H1 (cell line): ENCODE measurements around the gene FCAMR. TPM values are rescaled to one million over a fixed set of nuclear protein-coding genes. Genes with fewer than 3 reads are reported as not detected.

Source experiments
- CTCF ChIA-PET: fragments of 300-600 bp; sonication (Branson Sonifier 250); formaldehyde crosslinking; loops from one replicate; lab custom pipeline; 2021; ENCODE audit not compliant: partially characterized antibody; lab: Charles Lee
- POLR2A ChIA-PET: fragments of 300-600 bp; sonication (Branson Sonifier 250); formaldehyde crosslinking; loops from one replicate; lab custom pipeline; 2021; ENCODE audit warnings: inconsistent platforms; ENCODE audit not compliant: partially characterized antibody; lab: Charles Lee
- DNase-seq, 2 experiments: peaks; one replicate each; pipeline versions ENCODE4 v3.0.0 to v3.0.0-alpha.2; 2010 to 2022; ENCODE audit warnings: low spot score in 2 of 2, low read depth in 1 of 2, mixed read lengths in 1 of 2
- FAIRE-seq: peaks from 2 replicates; lab custom pipeline; 2011; peaks lifted over from hg19 to GRCh38; lab: Jason Lieb, UNC
- H2AFZ ChIP-seq: 2 replicates; pipeline ENCODE4 v1.8.1; 2012; ENCODE audit warnings: low read length, inconsistent platforms
- H2AK5ac ChIP-seq: 2 replicates; pipeline ENCODE4 v1.6.1; 2013; ENCODE audit warnings: low read depth, low read length
- H2BK120ac ChIP-seq: replicated peaks from 2 replicates; pipeline ENCODE3; 2013; ENCODE audit warnings: low read depth, low read length, inconsistent platforms
- H2BK12ac ChIP-seq: 2 replicates; pipeline ENCODE4 v1.6.1; 2013; ENCODE audit warnings: low read depth, low read length
- H2BK15ac ChIP-seq: 2 replicates; pipeline ENCODE4 v1.6.1; 2013; ENCODE audit warnings: low read length
- H2BK20ac ChIP-seq: 2 replicates; pipeline ENCODE4 v1.6.1; 2013; ENCODE audit warnings: low read length
- H2BK5ac ChIP-seq: 2 replicates; pipeline ENCODE4 v1.6.1; 2013; ENCODE audit warnings: low read depth, low read length
- H3K14ac ChIP-seq: 2 replicates; pipeline ENCODE4 v1.6.1; 2013; ENCODE audit warnings: inconsistent platforms; ENCODE audit not compliant: insufficient read length
- H3K18ac ChIP-seq: 2 replicates; pipeline ENCODE4 v1.6.1; 2013; ENCODE audit warnings: low read length; ENCODE audit errors: extremely low read depth
- H3K23ac ChIP-seq: 2 replicates; pipeline ENCODE4 v1.6.1; 2013; ENCODE audit warnings: inconsistent platforms; ENCODE audit not compliant: insufficient read length
- H3K23me2 ChIP-seq: 2 replicates; pipeline ENCODE4 v1.6.1; 2013; ENCODE audit warnings: low read depth, low read length
- H3K27ac ChIP-seq: 2 replicates; pipeline ENCODE4 v1.6.1; 2011; ENCODE audit warnings: low read depth, low read length, inconsistent platforms
- H3K27me3 ChIP-seq, 4 experiments: replicated peaks in 1 of 4; 1 replicate in 1 of 4; 2 replicates in 3 of 4; pipeline versions ENCODE4 v1.6.1 to v1.8.1; 2011 to 2013; ENCODE audit warnings: low read length in 3 of 4, mild to moderate bottlenecking in 3 of 4, inconsistent platforms in 2 of 4, mixed read lengths in 2 of 4, moderate library complexity in 1 of 4; ENCODE audit not compliant: control insufficient read depth in 3 of 4, insufficient read depth in 3 of 4; ENCODE audit errors: extremely low read depth in 1 of 4
- H3K36me3 ChIP-seq, 4 experiments: 2 replicates each; pipeline versions ENCODE4 v1.6.1 to v1.8.1; 2011 to 2013; ENCODE audit warnings: mild to moderate bottlenecking in 4 of 4, low read length in 3 of 4, moderate library complexity in 2 of 4, control low read depth in 1 of 4, inconsistent platforms in 1 of 4; ENCODE audit not compliant: insufficient read depth in 4 of 4, control insufficient read depth in 2 of 4
- H3K4ac ChIP-seq: replicated peaks from 2 replicates; pipeline ENCODE3; 2013; ENCODE audit warnings: low read length, low read depth, mixed read lengths, inconsistent platforms; ENCODE audit not compliant: insufficient read length
- H3K4me1 ChIP-seq, 4 experiments: replicated peaks in 1 of 4; 1 replicate in 1 of 4; 2 replicates in 3 of 4; pipeline versions ENCODE4 v1.6.1 to v1.8.1; 2011 to 2013; ENCODE audit warnings: low read length in 3 of 4, inconsistent platforms in 2 of 4, mixed read lengths in 1 of 4; ENCODE audit not compliant: insufficient read depth in 4 of 4, control insufficient read depth in 3 of 4
- H3K4me2 ChIP-seq, 2 experiments: 2 replicates each; pipeline versions ENCODE4 v1.6.1 to v1.8.1; 2011 to 2013; ENCODE audit warnings: low read depth in 2 of 2, low read length in 2 of 2, control low read depth in 1 of 2, inconsistent platforms in 1 of 2, mild to moderate bottlenecking in 1 of 2; ENCODE audit not compliant: insufficient read depth in 1 of 2
- H3K4me3 ChIP-seq, 4 experiments: fragments of 200-600, 300-600 bp in 1 of 4; sonication (generic), shearing (Covaris generic), sonication (Bioruptor Twin) in 1 of 4; 2 replicates each; pipeline versions ENCODE4 v1.5.1 to v1.8.1; 2011 to 2016; ENCODE audit warnings: low read length in 4 of 4, low read depth in 3 of 4, control low read depth in 2 of 4, inconsistent platforms in 2 of 4, mild to moderate bottlenecking in 2 of 4, mixed read lengths in 1 of 4, moderate library complexity in 1 of 4; ENCODE audit not compliant: insufficient read depth in 2 of 4; ENCODE audit errors: extremely low read depth in 1 of 4
- H3K56ac ChIP-seq: replicated peaks from 2 replicates; pipeline ENCODE3; 2013; ENCODE audit warnings: low read depth, mild to moderate bottlenecking, mixed read lengths, low read length, inconsistent platforms; ENCODE audit not compliant: insufficient read length
- H3K79me1 ChIP-seq: 2 replicates; pipeline ENCODE4 v1.6.1; 2013; ENCODE audit warnings: low read depth, low read length, control low read depth
- H3K79me2 ChIP-seq, 2 experiments: 2 replicates each; pipeline versions ENCODE4 v1.6.1 to v1.8.1; 2012 to 2013; ENCODE audit warnings: low read length in 2 of 2, mild to moderate bottlenecking in 2 of 2, inconsistent platforms in 1 of 2; ENCODE audit not compliant: insufficient read depth in 2 of 2, control insufficient read depth in 1 of 2
- H3K9ac ChIP-seq, 4 experiments: replicated peaks in 1 of 4; 1 replicate in 1 of 4; 2 replicates in 3 of 4; pipeline versions ENCODE4 v1.6.1 to v1.8.1; 2011 to 2013; ENCODE audit warnings: low read depth in 3 of 4, low read length in 3 of 4, control low read depth in 2 of 4, mild to moderate bottlenecking in 2 of 4, moderate library complexity in 2 of 4, inconsistent platforms in 1 of 4; ENCODE audit errors: extremely low read depth in 1 of 4
- H3K9me3 ChIP-seq, 2 experiments: 2 replicates each; pipeline versions ENCODE4 v1.6.1 to v1.8.1; 2012 to 2013; ENCODE audit warnings: mild to moderate bottlenecking in 2 of 2, moderate library complexity in 2 of 2, control low read depth in 1 of 2, inconsistent platforms in 1 of 2, low read depth in 1 of 2, low read length in 1 of 2, mixed read lengths in 1 of 2; ENCODE audit not compliant: insufficient read depth in 2 of 2
- H4K20me1 ChIP-seq, 2 experiments: replicated peaks in 1 of 2; 2 replicates each; pipeline versions ENCODE3 to v1.8.1; 2011 to 2013; ENCODE audit warnings: inconsistent platforms in 2 of 2, low read length in 2 of 2, mild to moderate bottlenecking in 1 of 2; ENCODE audit not compliant: insufficient read depth in 2 of 2, control insufficient read depth in 1 of 2
- H4K5ac ChIP-seq: 2 replicates; pipeline ENCODE4 v1.6.1; 2013; ENCODE audit warnings: low read length, low read depth, mixed read lengths, inconsistent platforms; ENCODE audit not compliant: insufficient read length
- H4K8ac ChIP-seq: 2 replicates; pipeline ENCODE4 v1.8.0; 2013; ENCODE audit warnings: mild to moderate bottlenecking, moderate library complexity, low read length, inconsistent platforms; ENCODE audit not compliant: insufficient read depth; ENCODE audit errors: extremely low read depth
- H4K91ac ChIP-seq: replicated peaks from 2 replicates; pipeline ENCODE3; 2013; ENCODE audit warnings: low read length, mixed read lengths, inconsistent platforms; ENCODE audit not compliant: insufficient read length
- BCL11A ChIP-seq, 2 experiments: IDR thresholded peaks; one replicate each; pipeline ENCODE4 v1.6.1; 2011; ENCODE audit warnings: low read depth in 2 of 2, low read length in 2 of 2, mild to moderate bottlenecking in 2 of 2
- CHD1 ChIP-seq: IDR thresholded peaks from 2 replicates; pipeline ENCODE4 v1.6.1; 2012; ENCODE audit warnings: low read depth, low read length, improper control_type of control experiment
- GTF2F1 ChIP-seq: IDR thresholded peaks from 2 replicates; pipeline ENCODE4 v1.6.1; 2012; ENCODE audit warnings: low read depth, low read length, improper control_type of control experiment, borderline replicate concordance
- HDAC6 ChIP-seq: IDR thresholded peaks from one replicate; pipeline ENCODE4 v1.7.1; 2012; ENCODE audit warnings: low read depth, mild to moderate bottlenecking, inconsistent platforms, low read length, moderate library complexity
- MAFK ChIP-seq: IDR thresholded peaks from 2 replicates; pipeline ENCODE4 v1.6.1; 2012; ENCODE audit warnings: low read depth, mild to moderate bottlenecking, improper control_type of control experiment, low read length
- NANOG ChIP-seq: IDR thresholded peaks from 2 replicates; pipeline ENCODE4 v1.6.1; 2011; ENCODE audit warnings: low read length, low read depth, mild to moderate bottlenecking, inconsistent platforms; ENCODE audit not compliant: insufficient read depth, poor library complexity, severe bottlenecking
- POU5F1 ChIP-seq: IDR thresholded peaks from 2 replicates; pipeline ENCODE4 v1.6.1; 2011; ENCODE audit warnings: low read depth, mild to moderate bottlenecking, low read length, moderate library complexity
- TEAD4 ChIP-seq: IDR thresholded peaks from 2 replicates; pipeline ENCODE4 v1.6.1; 2012; ENCODE audit warnings: low read depth, low read length, inconsistent platforms, mixed read lengths
- WGBS, 2 experiments: shearing (Covaris generic) in 1 of 2; methylation state at CpG; one replicate each; pipeline versions ENCODE4 v1.1.6 to v1.1.7; 2013 to 2015; ENCODE audit warnings: low lambda C conversion rate in 2 of 2, mixed read lengths in 2 of 2, inconsistent platforms in 1 of 2, low coverage in 1 of 2, missing lambda C conversion rate in 1 of 2; ENCODE audit not compliant: insufficient replicate concordance in 2 of 2, insufficient coverage in 1 of 2, insufficient read length in 1 of 2; ENCODE audit errors: extremely low coverage in 1 of 2, missing lambda C conversion rate in 1 of 2; 5-methylcytosine and 5-hydroxymethylcytosine counted together
- polyA plus RNA-seq, 7 experiments: library from polyadenylated mRNA; depleted of rRNA in 3 of 7; stranded (reverse) in 5 of 7; unstranded in 2 of 7; fragments of >200 nt in 5 of 7; fragments of 200-250 nt in 2 of 7; gene quantifications; 1 replicate in 5 of 7; 2 replicates in 1 of 7; 4 replicates in 1 of 7; pipeline versions ENCODE4 v1.2.1 to v1.2.3, GENCODE V29; 2011 to 2013; ENCODE audit warnings: missing spikeins in 2 of 7, mixed read lengths in 2 of 7
- total RNA-seq: library from RNA; stranded (reverse); fragmentation: NEBNext Ultra II Directional; extraction: Animal tissue kit (Norgen Biotek cat#: 25700); gene quantifications from 2 replicates; pipeline ENCODE4 v1.2.1, GENCODE V29; 2021
- TF ChIP-seq, protein P1 (sequence below): IDR thresholded peaks from 2 replicates; pipeline ENCODE4 v1.6.1; 2012; ENCODE audit warnings: low read length, inconsistent platforms
- TF ChIP-seq, protein P2 (sequence below): IDR thresholded peaks from 2 replicates; pipeline ENCODE4 v1.6.1; 2012; ENCODE audit warnings: inconsistent platforms
- TF ChIP-seq, protein P3 (sequence below): IDR thresholded peaks from 2 replicates; pipeline ENCODE4 v1.6.1; 2011; ENCODE audit warnings: low read depth, mild to moderate bottlenecking, low read length; ENCODE audit not compliant: insufficient read depth

FCAMR gene
- total and polyA plus RNA-seq, 2 of the 8 experiments (the other 6 are each of a cell fraction or from before 2014, with no cell fraction given): not detected

DNA sequence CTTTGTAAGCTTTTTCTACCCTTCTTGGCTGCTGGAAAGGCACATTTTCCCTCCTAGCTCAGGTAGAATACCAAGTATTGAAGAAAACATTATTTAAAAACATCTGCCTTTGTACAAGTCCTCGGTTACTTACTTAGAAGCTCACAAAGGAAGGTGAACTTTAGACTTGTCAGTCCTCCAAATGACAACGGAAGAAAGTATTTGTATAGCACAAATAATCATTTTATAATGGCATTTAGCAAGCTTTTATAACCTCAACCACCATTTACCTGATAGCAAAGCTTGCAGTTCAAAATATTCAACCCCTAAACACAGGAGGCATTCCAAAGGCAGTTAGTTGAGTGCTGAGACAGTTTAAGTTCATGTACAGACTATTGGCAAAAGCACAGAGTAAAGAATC, 2.5 kb upstream of the FCAMR start:
- Histone ChIP-seq H3K56ac (no peak overlapping the region), H4K8ac (no peak overlapping the region), H3K4me2 (no peak overlapping the region), H3K23me2 (no peaks in the 10 kb centered on the region), H4K5ac (no peak overlapping the region), H3K14ac (no peak overlapping the region), H3K36me3 (no peaks in the 10 kb centered on the region), H3K27ac (no peak overlapping the region), H3K79me1 (no peaks in the 10 kb centered on the region), H4K91ac (no peak overlapping the region), H3K9ac (no peak overlapping the region), H2BK15ac (no peak overlapping the region), H3K79me2 (no peaks in the 10 kb centered on the region), H2BK120ac (no peak overlapping the region), H3K27me3 (no peaks in the 10 kb centered on the region), H2BK5ac (no peak overlapping the region), H4K20me1 (no peaks in the 10 kb centered on the region), H3K4me1 (no peaks in the 10 kb centered on the region), H2BK12ac (no peak overlapping the region), H3K9me3 (no peaks in the 10 kb centered on the region), H2AFZ (no peak overlapping the region), H3K23ac (no peak overlapping the region), H2AK5ac (no peak overlapping the region), H3K4me3 (no peak overlapping the region), H2BK20ac (no peak overlapping the region), H3K18ac (no peak overlapping the region), H3K4ac (no peak overlapping the region)
- FAIRE-seq: no peak
- DNase-seq: no peak
- ChIA-PET POLR2A (interaction anchor here (1.5 kb wide), 1 partner anchor 47 kb away, joined by 3 read pairs; no protein-coding TSS in a partner anchor), CTCF (interaction anchor here (0.7 to 6.3 kb wide), 9 partner anchors 9 to 342 kb away, joined by 3 to 81 read pairs (median 4); no protein-coding TSS in a partner anchor)
- 86% methylated on average over 2 of the region's 2 CpGs; no CpG with 5 or more reads in 1 of the 2 experiments for WGBS, 2 experiments
- no peak for TF ChIP-seq CHD1
- TF ChIP-seq, protein P1, sequence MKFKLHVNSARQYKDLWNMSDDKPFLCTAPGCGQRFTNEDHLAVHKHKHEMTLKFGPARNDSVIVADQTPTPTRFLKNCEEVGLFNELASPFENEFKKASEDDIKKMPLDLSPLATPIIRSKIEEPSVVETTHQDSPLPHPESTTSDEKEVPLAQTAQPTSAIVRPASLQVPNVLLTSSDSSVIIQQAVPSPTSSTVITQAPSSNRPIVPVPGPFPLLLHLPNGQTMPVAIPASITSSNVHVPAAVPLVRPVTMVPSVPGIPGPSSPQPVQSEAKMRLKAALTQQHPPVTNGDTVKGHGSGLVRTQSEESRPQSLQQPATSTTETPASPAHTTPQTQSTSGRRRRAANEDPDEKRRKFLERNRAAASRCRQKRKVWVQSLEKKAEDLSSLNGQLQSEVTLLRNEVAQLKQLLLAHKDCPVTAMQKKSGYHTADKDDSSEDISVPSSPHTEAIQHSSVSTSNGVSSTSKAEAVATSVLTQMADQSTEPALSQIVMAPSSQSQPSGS: no peak
- no peak for TF ChIP-seq TEAD4
- TF ChIP-seq NANOG: no peak
- TF ChIP-seq GTF2F1: no peak
- no peak for TF ChIP-seq MAFK
- no peak for TF ChIP-seq POU5F1
- TF ChIP-seq HDAC6: no peak
- TF ChIP-seq, protein P2, sequence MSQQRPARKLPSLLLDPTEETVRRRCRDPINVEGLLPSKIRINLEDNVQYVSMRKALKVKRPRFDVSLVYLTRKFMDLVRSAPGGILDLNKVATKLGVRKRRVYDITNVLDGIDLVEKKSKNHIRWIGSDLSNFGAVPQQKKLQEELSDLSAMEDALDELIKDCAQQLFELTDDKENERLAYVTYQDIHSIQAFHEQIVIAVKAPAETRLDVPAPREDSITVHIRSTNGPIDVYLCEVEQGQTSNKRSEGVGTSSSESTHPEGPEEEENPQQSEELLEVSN: no peak
- TF ChIP-seq, protein P3, sequence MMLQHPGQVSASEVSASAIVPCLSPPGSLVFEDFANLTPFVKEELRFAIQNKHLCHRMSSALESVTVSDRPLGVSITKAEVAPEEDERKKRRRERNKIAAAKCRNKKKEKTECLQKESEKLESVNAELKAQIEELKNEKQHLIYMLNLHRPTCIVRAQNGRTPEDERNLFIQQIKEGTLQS: no peak
- no peak for TF ChIP-seq BCL11A (IDR thresholded peaks at IDR 0.05; ENCODE audit: low read depth in 2 of 2, low read length in 2 of 2)
